Testis (tissue), 2 donors: Measurements from ENCODE around the gene RALGAPA1.

Experiments used
- CTCF ChIP-seq, 3 experiments: fragments of 450-650 bp in 2 of 3; fragments of 200-600 bp in 1 of 3; sonication (generic) in 1 of 3; IDR thresholded peaks; one replicate each; pipeline ENCODE4 v1.5.1; 2016 to 2019; ENCODE audit warnings: antibody characterized with exemption in 3 of 3, mild to moderate bottlenecking in 2 of 3, moderate library complexity in 1 of 3
- POLR2A ChIP-seq: fragments of 450-650 bp; IDR thresholded peaks from one replicate; pipeline ENCODE4 v1.6.1; 2017; ENCODE audit warnings: antibody characterized with exemption, mild to moderate bottlenecking, moderate library complexity

- TF ChIP-seq CTCF (IDR thresholded peaks at IDR 0.05) (no peak), POLR2A (no peak)
Observed at GRCh38 chr14:35835208-35835982, 26.3 kb upstream of the RALGAPA1 start.
